Calu3 (cell line): Measurements from ENCODE around the gene RPP14. TPM values are rescaled to one million over a fixed set of nuclear protein-coding genes. Genes with fewer than 3 reads are reported as not detected.

Source experiments
- BruUV-seq: library from RNA; stranded (reverse); fragments of 400-500 nt; replicated peaks from 2 replicates; lab custom pipeline; 2021; lab: Mats Ljungman, UMichigan
- CTCF ChIA-PET: fragments of 300-600 bp; sonication (Branson Sonifier 250); formaldehyde crosslinking; loops from one replicate; lab custom pipeline; 2022; ENCODE audit warnings: antibody characterized with exemption; lab: Charles Lee
- DNase-seq: peaks from one replicate; pipeline ENCODE4 v3.0.0; 2022
- H3K27ac Mint-ChIP-seq: one replicate; pipeline ENCODE4 v1.8.0; 2022; ENCODE audit warnings: mixed read lengths; ENCODE audit not compliant: unreplicated experiment
- H3K27me3 Mint-ChIP-seq: one replicate; pipeline ENCODE4 v1.8.0; 2022; ENCODE audit warnings: mixed read lengths; ENCODE audit not compliant: unreplicated experiment
- H3K36me3 Mint-ChIP-seq: one replicate; pipeline ENCODE4 v1.8.0; 2022; ENCODE audit warnings: mild to moderate bottlenecking, moderate library complexity, mixed read lengths; ENCODE audit not compliant: insufficient read depth, unreplicated experiment
- H3K4me1 Mint-ChIP-seq: one replicate; pipeline ENCODE4 v1.8.0; 2022; ENCODE audit warnings: mild to moderate bottlenecking, low read depth, mixed read lengths; ENCODE audit not compliant: unreplicated experiment
- H3K4me3 Mint-ChIP-seq: one replicate; pipeline ENCODE4 v1.8.0; 2022; ENCODE audit warnings: mild to moderate bottlenecking, low read depth, moderate library complexity, mixed read lengths; ENCODE audit not compliant: unreplicated experiment
- H3K9me3 Mint-ChIP-seq: one replicate; pipeline ENCODE4 v1.8.0; 2022; ENCODE audit warnings: low read depth, mixed read lengths; ENCODE audit not compliant: unreplicated experiment
- intact Hi-C: fragments of 100-400 bp; cut with micrococcal nuclease; formaldehyde crosslinking; loops from one replicate; pipeline ENCODE4 v1.10.0; 2022; ENCODE audit not compliant: unreplicated experiment
- total RNA-seq: library from RNA; stranded (reverse); gene quantifications from 2 replicates; pipeline ENCODE4 v1.2.3, GENCODE V29; 2022
- TF ChIP-seq, protein P1 (sequence below): fragments of 200-600 bp; IDR thresholded peaks from one replicate; pipeline ENCODE4 v1.8.0; 2022; ENCODE audit warnings: antibody characterized with exemption; ENCODE audit not compliant: unreplicated experiment

Gene RPP14
- total RNA-seq, 1 experiment from 2014 or later = 17.2 TPM

DNA sequence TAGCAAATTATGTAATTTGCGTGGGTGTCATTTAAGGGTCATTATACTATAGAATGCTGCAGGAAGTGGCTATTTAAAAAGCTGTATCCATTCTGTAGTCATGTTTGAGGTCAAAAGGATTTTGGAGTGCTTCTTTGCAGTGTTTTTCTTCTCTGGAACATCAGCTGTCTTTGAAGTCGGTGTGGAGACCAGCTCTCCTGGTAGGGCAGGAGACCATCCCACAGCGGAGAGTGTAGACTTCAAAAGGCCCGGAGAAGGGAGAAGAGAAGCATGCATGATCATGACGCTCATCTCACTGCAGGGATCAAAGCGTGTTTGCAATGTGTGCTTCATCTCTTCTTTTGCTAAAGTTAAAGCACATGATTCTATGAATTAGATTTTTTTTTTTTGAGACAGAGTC lies 46.6 kb downstream of the RPP14 start:
- no peaks in the 10 kb centered on the region for H3K36me3 Mint-ChIP-seq
- TF ChIP-seq, protein P1, sequence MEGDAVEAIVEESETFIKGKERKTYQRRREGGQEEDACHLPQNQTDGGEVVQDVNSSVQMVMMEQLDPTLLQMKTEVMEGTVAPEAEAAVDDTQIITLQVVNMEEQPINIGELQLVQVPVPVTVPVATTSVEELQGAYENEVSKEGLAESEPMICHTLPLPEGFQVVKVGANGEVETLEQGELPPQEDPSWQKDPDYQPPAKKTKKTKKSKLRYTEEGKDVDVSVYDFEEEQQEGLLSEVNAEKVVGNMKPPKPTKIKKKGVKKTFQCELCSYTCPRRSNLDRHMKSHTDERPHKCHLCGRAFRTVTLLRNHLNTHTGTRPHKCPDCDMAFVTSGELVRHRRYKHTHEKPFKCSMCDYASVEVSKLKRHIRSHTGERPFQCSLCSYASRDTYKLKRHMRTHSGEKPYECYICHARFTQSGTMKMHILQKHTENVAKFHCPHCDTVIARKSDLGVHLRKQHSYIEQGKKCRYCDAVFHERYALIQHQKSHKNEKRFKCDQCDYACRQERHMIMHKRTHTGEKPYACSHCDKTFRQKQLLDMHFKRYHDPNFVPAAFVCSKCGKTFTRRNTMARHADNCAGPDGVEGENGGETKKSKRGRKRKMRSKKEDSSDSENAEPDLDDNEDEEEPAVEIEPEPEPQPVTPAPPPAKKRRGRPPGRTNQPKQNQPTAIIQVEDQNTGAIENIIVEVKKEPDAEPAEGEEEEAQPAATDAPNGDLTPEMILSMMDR = no peak
- no peak for DNase-seq
- BruUV-seq = no TSS peak
- H3K4me1 Mint-ChIP-seq = peaks cover 10% of the 10 kb centered on the region
- CTCF ChIA-PET = interaction anchor here (0.5 to 0.8 kb wide), 2 partner anchors 18 to 215 kb away, joined by 3 to 4 read pairs; no protein-coding TSS in a partner anchor
- no peak overlapping the region for H3K4me3 Mint-ChIP-seq
- H3K27me3 Mint-ChIP-seq = no peaks in the 10 kb centered on the region
- no peak overlapping the region for H3K27ac Mint-ChIP-seq
- intact Hi-C loops = no loop called here
- no peaks in the 10 kb centered on the region for H3K9me3 Mint-ChIP-seq

DNA sequence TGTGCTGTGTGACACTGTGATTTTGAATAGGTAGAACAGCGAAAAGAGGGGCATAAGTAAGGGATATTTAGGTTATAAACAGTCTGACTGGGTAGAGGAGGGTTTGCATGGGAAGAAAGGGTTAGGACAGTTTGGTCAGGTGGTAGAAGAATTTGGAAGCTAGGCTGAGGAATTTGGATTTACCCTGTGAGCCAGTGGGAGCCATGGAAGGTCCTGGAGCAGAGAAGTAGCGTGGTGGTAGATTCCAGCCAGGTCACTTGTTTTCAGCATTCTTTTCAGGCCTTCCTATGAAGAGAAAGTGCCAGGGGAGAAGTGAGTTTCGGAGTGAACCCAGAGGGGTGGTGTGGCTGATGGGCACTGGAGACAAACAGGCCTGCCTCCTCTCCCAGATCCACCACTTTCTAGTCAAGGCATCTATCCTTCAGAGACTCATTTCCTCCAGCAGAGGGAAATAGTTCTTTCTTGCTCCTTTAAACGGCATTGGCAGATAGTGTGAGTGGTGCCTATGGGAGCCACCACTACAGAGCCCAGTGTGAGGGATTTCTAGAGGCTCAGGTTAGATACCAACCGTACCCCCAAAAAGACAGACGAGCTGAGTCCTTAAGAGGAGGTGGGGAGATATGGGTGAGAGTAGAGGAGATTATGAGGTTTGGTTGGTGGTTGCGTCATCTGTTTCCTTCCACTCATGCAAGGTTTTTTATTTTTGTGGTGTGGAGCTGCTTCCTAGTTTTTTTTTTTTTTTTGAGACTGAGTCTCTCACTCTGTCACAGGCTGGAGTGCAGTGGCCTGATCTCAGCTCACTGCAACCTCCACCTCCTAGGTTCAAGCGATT lies 47.9 kb downstream of the RPP14 start:
- BruUV-seq = no TSS peak
- Mint-ChIP-seq H3K36me3 (no peaks in the 10 kb centered on the region), H3K27ac (no peak overlapping the region), H3K27me3 (no peaks in the 10 kb centered on the region), H3K4me3 (no peak overlapping the region), H3K4me1 (peaks cover 10% of the 10 kb centered on the region), H3K9me3 (no peaks in the 10 kb centered on the region)
- CTCF ChIA-PET = no interaction called here
- TF ChIP-seq, protein P1 = no peak
- intact Hi-C loops = no loop called here
- DNase-seq = no peak

DNA sequence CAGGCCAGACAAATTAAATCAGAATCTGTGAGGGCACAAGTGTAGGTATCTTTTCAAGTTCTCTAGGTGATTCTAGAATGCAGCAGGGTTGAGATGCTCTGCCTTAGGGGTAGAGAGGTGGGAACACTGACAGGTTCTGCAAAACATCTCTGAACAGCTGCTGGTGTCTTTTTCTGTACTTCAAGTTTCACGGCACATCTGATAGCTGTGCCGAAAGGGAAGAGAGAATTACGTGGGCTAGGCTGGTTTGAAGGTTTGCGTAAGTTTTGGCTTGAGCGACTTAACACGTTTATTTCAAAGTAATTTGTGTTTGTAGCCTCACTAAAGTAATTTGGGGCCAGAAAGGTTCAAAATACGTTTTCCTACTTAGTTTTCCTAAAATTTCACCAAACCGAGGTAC lies 49.1 kb downstream of the RPP14 start:
- TF ChIP-seq, protein P1 = no peak
- Mint-ChIP-seq H3K27ac (no peak overlapping the region), H3K4me3 (no peak overlapping the region), H3K4me1 (peaks cover 6% of the 10 kb centered on the region), H3K36me3 (no peaks in the 10 kb centered on the region), H3K27me3 (no peaks in the 10 kb centered on the region), H3K9me3 (no peaks in the 10 kb centered on the region)
- intact Hi-C loops = no loop called here
- CTCF ChIA-PET = no interaction called here
- no peak for DNase-seq
- BruUV-seq = no TSS peak

DNA sequence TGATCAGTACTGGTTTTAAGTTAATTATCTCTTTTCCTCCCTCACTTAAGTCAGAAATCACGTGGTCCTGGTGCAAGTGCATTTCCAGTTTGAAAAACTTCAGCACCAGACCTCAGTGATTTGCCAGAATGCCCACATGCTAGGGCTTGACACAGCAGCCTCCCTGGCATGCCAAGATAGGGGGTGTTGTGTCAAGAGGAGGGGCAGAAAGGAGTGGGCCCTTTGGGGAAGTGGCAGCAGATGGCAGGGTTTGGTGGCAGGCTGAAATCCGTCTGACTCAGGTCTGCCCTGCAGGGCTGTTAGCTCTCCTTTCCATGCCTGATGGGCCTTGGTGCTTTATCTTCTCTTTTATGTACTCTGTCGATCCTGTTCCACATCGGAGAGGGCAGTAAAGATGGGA lies 50.0 kb downstream of the RPP14 start:
- intact Hi-C loops = no loop called here
- H3K36me3 Mint-ChIP-seq = no peaks in the 10 kb centered on the region
- no peaks in the 10 kb centered on the region for H3K4me1 Mint-ChIP-seq
- CTCF ChIA-PET = interaction anchor here (0.6 kb wide), 1 partner anchor 187 kb away, joined by 3 read pairs; no protein-coding TSS in a partner anchor
- BruUV-seq = no TSS peak
- no peaks in the 10 kb centered on the region for H3K9me3 Mint-ChIP-seq
- no peak overlapping the region for H3K4me3 Mint-ChIP-seq
- no peak overlapping the region for H3K27ac Mint-ChIP-seq
- TF ChIP-seq, protein P1 = no peak
- H3K27me3 Mint-ChIP-seq = no peaks in the 10 kb centered on the region
- no peak for DNase-seq
